Measurements from ENCODE around the gene CDC14C.
"Not testable (repeated sequence)": the region's sequence is repeated elsewhere in the genome, so short reads cannot be mapped to it uniquely, and the experiment has no call there.

CDC14C gene
- total RNA-seq = 0 to 0.12 (median 0) reads per million in 4 experiments

- DNase-seq = no peak
Observed at GRCh38 chr7:48924433-48924832, at the start of gene CDC14C. CDC14C (plus strand) TSS chr7:48924547; CDS start chr7:48924673, 126 bp downstream.

GRCh38 chr7:48875045-48875916, 49.1 kb upstream of the CDC14C start:
- no peak for DNase-seq

- DNase-seq = no peak
Observed at GRCh38 chr7:48876087-48876486, 48.3 kb upstream of the CDC14C start.

DNA sequence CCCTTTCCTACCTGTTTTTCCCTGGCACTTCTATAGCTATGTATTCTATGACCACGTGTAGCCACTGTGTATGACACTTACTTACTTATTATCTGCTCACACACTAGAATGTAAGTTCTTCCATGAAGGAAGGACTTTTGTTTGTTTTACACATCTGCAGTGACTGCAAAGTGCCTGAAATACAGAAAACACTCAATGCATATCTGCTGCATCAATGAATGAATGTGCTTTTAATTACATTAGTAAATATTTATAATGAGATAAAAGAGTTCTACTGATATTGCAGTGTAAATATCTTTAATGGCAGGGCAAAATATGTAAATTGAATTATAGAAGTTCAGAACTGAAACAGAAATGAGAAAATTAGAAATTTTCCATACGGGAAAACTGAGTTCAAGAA, 43.5 kb upstream of the CDC14C start:
- DNase-seq = no peak

DNA sequence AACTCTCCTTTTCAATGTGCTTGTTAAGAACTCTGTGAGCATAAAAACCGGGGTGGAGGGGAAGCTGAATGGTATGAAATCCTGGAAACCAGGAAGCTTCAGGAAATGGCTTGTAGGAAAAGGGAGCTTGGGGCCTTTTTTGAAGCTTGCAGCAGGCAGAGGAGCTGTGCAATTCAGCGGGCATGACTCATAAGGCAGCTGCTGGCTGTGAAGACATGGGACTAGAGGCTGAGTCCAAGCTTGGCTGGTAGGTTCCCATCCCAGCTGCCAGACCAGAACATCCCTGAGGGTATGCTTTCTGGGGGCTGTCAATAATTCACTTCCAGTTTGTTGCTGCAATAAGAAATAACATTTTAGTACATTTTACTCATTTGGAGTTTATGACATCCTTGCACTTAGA, 36.8 kb upstream of the CDC14C start:
- no peak for DNase-seq

DNA sequence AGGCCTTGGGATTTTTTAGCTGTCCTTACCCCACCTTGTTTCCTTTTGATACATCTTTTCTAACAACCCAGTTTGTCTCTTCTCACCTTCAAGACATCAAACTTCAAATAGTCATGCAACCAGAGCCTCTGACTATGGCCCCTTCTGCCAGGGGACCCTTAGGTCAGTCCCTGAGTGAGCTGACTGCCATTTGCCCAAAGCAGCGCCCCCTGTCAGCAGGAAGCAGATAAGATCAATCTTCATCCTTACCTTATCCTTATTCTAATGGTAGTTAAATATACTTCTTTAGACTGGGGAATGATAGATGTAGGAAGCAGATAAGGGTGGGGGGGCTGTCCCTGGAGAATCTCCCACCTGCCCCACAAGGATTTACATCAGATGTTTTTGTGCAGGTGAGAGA, 29.8 kb upstream of the CDC14C start:
- no peak for DNase-seq

GRCh38 chr7:48899932-48900331, 24.4 kb upstream of the CDC14C start:
- no peak for DNase-seq

GRCh38 chr7:48901966-48902365, 22.4 kb upstream of the CDC14C start:
- DNase-seq = no peak

DNA sequence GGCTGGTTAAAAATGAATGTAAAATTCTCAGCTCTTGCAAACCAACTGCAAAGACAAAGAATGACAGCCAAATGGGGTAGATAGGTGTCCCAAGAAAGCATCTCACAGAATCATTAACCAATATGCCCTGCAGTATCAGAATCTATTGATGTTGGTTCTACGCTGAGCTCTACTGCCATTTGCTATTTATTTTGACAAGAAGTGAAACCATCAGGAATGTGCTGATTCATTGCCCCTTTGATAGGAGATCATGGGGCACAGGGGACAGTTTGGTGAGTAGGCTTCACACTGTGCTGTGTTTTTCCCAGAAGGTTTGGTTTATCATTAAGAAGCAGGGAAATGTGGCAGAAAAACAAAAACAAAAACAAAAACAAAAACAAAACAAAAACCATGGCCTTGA, 19.4 kb upstream of the CDC14C start:
- no peak for DNase-seq

GRCh38 chr7:48905686-48906085, 18.7 kb upstream of the CDC14C start:
- not testable (repeated sequence) for DNase-seq

DNA sequence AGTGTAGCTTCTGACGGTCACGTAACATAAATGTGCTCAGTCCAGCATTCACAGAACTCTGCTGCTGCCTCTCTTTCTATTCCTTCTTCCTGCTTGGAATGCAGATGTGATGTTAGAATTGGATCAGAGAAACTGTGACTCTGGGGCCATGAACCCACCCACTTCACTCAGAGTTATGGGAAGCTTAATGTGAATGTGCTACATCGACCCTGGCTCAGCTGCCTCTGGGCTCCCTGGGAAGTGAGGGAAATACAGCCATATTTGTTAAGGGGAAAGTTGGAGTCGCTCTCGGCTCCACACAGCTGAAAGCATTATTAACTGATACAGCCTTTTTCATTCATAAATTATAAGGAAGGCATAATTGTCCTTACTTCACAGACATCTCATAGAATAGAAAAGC, 14.5 kb upstream of the CDC14C start:
- DNase-seq = not testable (repeated sequence)

DNA sequence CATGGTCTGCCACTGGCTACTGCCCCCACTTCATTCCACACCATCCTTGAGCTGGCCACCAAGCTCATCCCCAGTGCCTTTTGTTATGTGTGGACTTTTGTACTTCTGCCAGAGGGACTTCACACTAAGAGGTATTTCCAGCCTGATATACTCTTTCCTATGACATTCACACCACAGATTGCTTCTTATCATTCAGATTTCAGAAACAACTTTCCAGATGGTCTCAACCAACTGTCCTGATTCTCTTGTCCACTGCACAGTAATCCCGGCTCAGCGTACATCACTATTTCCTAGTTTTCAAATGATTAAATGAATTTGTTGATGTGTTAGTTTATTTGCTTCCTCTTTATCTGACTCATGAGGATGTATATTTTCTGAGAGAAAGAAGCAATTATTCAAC, 7.1 kb downstream of the CDC14C start:
- DNase-seq = no peak

DNA sequence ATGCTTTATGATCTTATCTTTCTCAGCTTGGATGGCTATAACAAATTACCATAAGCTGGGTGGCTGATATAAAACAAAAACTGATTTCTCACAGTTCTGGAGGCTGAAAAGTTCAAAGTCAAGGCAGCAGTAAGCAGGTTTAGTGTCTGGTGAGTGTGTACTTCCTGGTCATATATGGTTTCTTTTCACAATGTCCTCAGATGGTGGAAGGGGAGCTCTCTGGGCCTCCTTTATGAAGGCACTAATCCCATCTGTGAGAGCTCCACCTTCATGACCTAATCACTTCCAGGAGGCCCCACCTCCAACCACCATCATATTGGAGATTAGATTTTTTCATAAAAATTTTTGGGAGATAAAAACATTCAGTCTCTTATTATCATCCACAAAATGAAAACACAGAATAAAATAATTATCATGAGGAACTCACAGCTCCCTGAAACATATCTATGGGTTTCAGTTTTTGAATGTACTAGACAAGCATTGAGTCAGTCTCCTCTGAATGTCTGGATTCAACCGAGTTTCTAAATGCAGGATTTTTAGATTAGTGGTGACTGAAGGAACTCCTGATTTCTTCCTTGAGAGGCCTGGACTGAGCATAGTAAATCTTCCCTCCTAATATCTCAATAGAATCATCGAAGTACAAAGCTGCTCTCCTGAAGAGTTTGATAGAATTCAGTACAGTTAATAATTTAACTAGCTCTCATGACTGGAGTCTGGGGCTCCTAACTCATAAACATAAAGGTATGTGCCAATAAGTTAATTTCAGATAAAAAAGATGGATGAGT, 8.0 kb downstream of the CDC14C start:
- no peak for DNase-seq

- no peak for DNase-seq
Observed at GRCh38 chr7:48933549-48934085, 9.3 kb downstream of the CDC14C start.

GRCh38 chr7:48938539-48939295, 14.4 kb downstream of the CDC14C start:
- no peak for DNase-seq

GRCh38 chr7:48943279-48943990, 19.1 kb downstream of the CDC14C start:
- DNase-seq = no peak

GRCh38 chr7:48955916-48956315, 31.6 kb downstream of the CDC14C start:
- no peak for DNase-seq

DNA sequence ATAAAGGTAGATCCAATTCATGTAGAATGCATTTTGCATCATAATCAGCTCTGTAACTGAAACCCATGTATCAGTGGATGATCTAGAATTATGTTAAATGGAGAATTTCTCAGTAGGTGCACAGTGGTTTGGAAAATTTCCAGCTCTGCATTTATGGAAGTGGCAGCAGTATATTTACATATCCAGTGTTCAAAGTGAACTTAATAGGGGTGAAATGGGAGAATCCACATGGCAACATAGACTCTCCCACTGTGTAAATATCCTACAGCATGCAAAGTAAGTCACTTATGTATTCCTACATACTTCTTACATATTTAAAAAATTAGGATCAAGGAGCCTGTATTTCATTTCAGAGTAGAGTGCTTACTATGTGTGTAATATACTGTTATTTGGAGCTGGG, 35.3 kb downstream of the CDC14C start:
- no peak for DNase-seq

GRCh38 chr7:48962821-48963505, 38.6 kb downstream of the CDC14C start:
- DNase-seq = no peak

DNA sequence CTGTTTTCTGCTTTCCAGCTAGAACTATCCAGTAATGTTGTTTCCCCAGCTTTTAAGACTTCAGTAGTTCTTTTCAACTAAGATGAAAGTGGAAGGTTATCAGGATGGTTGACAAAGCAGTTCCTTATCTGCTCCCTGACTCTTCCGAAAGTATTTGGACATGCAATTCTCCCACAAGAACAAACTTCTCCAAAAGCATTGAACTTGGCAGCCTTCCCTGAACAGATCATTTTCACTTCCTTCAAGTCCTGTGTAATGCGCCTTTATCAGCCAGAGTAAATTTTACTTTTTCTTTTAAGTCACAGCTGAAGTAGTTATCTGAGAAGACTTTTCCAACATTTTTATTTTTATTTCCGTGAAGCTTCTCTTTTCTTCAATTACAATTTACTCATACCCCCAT, 39.7 kb downstream of the CDC14C start:
- no peak for DNase-seq

DNA sequence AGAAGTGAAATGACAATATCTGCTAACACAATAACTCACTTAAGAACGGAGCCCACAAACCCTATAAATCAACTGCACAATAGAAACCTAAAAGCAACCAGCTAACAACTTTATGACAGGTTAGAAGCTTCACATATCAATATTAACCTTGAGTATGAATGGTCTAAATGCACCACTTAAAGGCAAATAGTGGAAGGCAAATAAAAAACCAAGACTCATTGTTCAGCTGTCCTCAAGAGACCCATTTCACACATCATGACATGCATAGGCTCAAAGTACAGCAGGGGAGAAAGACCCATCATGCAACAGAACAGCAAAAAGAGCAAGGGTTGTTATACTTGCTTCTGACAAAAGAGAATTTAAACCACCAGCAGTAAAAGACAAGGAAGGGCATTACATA, 46.8 kb downstream of the CDC14C start:
- DNase-seq = no peak

DNA sequence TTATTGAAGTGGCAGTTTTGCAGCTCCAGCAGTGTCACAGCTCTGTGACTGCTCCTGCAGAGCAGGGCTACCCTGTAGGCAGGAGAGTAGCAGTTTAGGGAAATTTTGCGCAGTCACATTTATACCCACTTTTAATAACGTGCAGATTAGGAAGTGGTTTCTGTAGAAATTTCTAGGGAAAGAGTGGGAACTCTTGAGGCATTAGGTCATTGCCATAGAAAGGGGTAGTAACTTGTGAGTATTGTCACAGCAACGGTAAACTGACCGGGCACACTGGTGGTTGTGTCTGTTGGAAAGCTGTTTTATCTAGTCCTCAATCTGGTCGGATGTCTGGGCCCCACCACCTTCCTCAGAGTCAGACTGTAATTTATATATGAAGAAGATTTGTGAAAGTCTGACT, 51.9 kb downstream of the CDC14C start:
- DNase-seq = no peak
